ENCODE data around the gene IDH2.

The IDH2 gene

GRCh38 chr15:90106522-90107117, 4.4 kb upstream of the IDH2 start:
- ChIA-PET CTCF (interaction anchor here (0.8 to 2.6 kb wide), 3 partner anchors 19 to 36 kb away, joined by 3 to 8 read pairs (median 7); no protein-coding TSS in a partner anchor), POLR2A (interaction anchor here (0.9 to 1.8 kb wide), 4 partner anchors 8 to 143 kb away, joined by 3 to 8 read pairs (median 4); partner anchors contain the start of gene TTLL13)
- Histone ChIP-seq H3K36me3 (ENCODE audit: control insufficient read depth in 2 of 2, insufficient read depth in 1 of 2, low read length in 2 of 2) (no peaks in the 10 kb centered on the region), H3K4me1 (ENCODE audit: control insufficient read depth, insufficient read depth, low read length) (peaks cover 6% of the 10 kb centered on the region), H3K9me3 (ENCODE audit: control insufficient read depth, insufficient read depth, low read depth, low read length) (no peaks in the 10 kb centered on the region), H3K4me3 (ENCODE audit: low read depth, low read length) (no peak overlapping the region), H3K27ac (ENCODE audit: extremely low read depth, low read depth, low read length) (no peak overlapping the region)
- TF ChIP-seq ZSCAN18 (tag by site-specific recombination; IDR thresholded peaks at IDR 0.05) (no peak), TCF7L2 (IDR thresholded peaks at IDR 0.05; ENCODE audit: borderline replicate concordance, low read depth, low read length) (no peak), ZFHX2 (tag by site-specific recombination; conservative IDR thresholded peaks at IDR 0.05) (peak; percentile 74), ZIC2 (tag by site-specific recombination; IDR thresholded peaks at IDR 0.05) (peak; percentile 41; the same call in 1 of the 2 replicates), GLIS2 (tag by site-specific recombination; IDR thresholded peaks at IDR 0.05) (peak; percentile 41; the same call in 1 of the 2 replicates), ZNF394 (tag by site-specific recombination; IDR thresholded peaks at IDR 0.05; ENCODE audit: borderline replicate concordance) (peak; percentile 81; the same call in 1 of the 2 replicates), WT1 (tag by site-specific recombination; IDR thresholded peaks at IDR 0.05) (peak; percentile 77), ZNF335 (tag by site-specific recombination; conservative IDR thresholded peaks at IDR 0.05) (0 out of 2 replicates have a peak, but pooled peaks have one; percentile 5), SP3 (tag by site-specific recombination; IDR thresholded peaks at IDR 0.05) (peak; percentile 29; the same call in 1 of the 2 replicates), INSM2 (tag by site-specific recombination; IDR thresholded peaks at IDR 0.05) (peak; percentile 88), SP7 (tag by site-specific recombination; IDR thresholded peaks at IDR 0.05) (peak; percentile 84), ZNF341 (tag by site-specific recombination; IDR thresholded peaks at IDR 0.05; ENCODE audit: low read depth) (peak; percentile 49), ZNF747 (tag by site-specific recombination; IDR thresholded peaks at IDR 0.05) (no peak), GLIS1 (tag by site-specific recombination; IDR thresholded peaks at IDR 0.05) (peak; percentile 78), ZNF362 (tag by site-specific recombination; IDR thresholded peaks at IDR 0.05) (no peak), EGR2 (tag by site-specific recombination; IDR thresholded peaks at IDR 0.05; ENCODE audit: low read depth) (peak; percentile 54), PRDM1 (tag by site-specific recombination; IDR thresholded peaks at IDR 0.05) (peak; percentile 65; the same call in 1 of the 2 replicates), ZNF169 (tag by site-specific recombination; IDR thresholded peaks at IDR 0.05) (no peak), ZNF514 (tag by site-specific recombination; IDR thresholded peaks at IDR 0.05) (no peak), SCRT2 (tag by site-specific recombination; IDR thresholded peaks at IDR 0.05) (peak; percentile 33), ZNF701 (tag by site-specific recombination; IDR thresholded peaks at IDR 0.05) (no peak), ZXDB (tag by site-specific recombination; IDR thresholded peaks at IDR 0.05) (0 out of 2 replicates have a peak, but pooled peaks have one; percentile 22), PATZ1 (tag by site-specific recombination; IDR thresholded peaks at IDR 0.05) (peak; percentile 54), ZBTB17 (tag by site-specific recombination; IDR thresholded peaks at IDR 0.05) (peak; percentile 67; the same call in 1 of the 2 replicates), ZNF776 (tag by site-specific recombination; IDR thresholded peaks at IDR 0.05; ENCODE audit: borderline replicate concordance) (no peak)
- TF ChIP-seq, protein P1, sequence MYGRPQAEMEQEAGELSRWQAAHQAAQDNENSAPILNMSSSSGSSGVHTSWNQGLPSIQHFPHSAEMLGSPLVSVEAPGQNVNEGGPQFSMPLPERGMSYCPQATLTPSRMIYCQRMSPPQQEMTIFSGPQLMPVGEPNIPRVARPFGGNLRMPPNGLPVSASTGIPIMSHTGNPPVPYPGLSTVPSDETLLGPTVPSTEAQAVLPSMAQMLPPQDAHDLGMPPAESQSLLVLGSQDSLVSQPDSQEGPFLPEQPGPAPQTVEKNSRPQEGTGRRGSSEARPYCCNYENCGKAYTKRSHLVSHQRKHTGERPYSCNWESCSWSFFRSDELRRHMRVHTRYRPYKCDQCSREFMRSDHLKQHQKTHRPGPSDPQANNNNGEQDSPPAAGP (tag by site-specific recombination; IDR thresholded peaks at IDR 0.05), result peak; percentile 30; the same call in 1 of the 2 replicates
- TF ChIP-seq, protein P2, sequence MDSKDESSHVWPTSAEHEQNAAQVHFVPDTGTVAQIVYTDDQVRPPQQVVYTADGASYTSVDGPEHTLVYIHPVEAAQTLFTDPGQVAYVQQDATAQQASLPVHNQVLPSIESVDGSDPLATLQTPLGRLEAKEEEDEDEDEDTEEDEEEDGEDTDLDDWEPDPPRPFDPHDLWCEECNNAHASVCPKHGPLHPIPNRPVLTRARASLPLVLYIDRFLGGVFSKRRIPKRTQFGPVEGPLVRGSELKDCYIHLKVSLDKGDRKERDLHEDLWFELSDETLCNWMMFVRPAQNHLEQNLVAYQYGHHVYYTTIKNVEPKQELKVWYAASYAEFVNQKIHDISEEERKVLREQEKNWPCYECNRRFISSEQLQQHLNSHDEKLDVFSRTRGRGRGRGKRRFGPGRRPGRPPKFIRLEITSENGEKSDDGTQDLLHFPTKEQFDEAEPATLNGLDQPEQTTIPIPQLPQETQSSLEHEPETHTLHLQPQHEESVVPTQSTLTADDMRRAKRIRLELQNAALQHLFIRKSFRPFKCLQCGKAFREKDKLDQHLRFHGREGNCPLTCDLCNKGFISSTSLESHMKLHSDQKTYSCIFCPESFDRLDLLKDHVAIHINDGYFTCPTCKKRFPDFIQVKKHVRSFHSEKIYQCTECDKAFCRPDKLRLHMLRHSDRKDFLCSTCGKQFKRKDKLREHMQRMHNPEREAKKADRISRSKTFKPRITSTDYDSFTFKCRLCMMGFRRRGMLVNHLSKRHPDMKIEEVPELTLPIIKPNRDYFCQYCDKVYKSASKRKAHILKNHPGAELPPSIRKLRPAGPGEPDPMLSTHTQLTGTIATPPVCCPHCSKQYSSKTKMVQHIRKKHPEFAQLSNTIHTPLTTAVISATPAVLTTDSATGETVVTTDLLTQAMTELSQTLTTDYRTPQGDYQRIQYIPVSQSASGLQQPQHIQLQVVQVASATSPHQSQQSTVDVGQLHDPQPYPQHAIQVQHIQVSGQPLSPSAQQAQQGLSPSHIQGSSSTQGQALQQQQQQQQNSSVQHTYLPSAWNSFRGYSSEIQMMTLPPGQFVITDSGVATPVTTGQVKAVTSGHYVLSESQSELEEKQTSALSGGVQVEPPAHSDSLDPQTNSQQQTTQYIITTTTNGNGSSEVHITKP (tag by site-specific recombination; IDR thresholded peaks at IDR 0.05), result peak; percentile 50; the same call in 1 of the 2 replicates
